Endodermal cell (in vitro differentiated cells): ENCODE data around the gene SEC22A. TPM values are rescaled to one million over a fixed set of nuclear protein-coding genes. Genes with fewer than 3 reads are reported as not detected.

Experiments
- DNase-seq: peaks from one replicate; pipeline ENCODE4 v3.0.0-alpha.2; 2017
- H3K27ac ChIP-seq: 2 replicates; pipeline ENCODE4 v1.5.1; 2013; ENCODE audit warnings: mild to moderate bottlenecking, low read depth, low read length, moderate library complexity
- H3K27me3 ChIP-seq: 2 replicates; pipeline ENCODE4 v1.6.1; 2013; ENCODE audit warnings: mild to moderate bottlenecking, low read length, moderate library complexity; ENCODE audit not compliant: insufficient read depth, control insufficient read depth, poor library complexity, severe bottlenecking
- H3K36me3 ChIP-seq: 2 replicates; pipeline ENCODE4 v1.7.0; 2013; ENCODE audit warnings: mild to moderate bottlenecking, low read length, moderate library complexity; ENCODE audit not compliant: control insufficient read depth, insufficient read depth
- H3K4me1 ChIP-seq: one replicate; pipeline ENCODE4 v1.7.0; 2013; ENCODE audit warnings: low read length; ENCODE audit not compliant: control insufficient read depth, insufficient read depth
- H3K4me3 ChIP-seq: 2 replicates; pipeline ENCODE4 v1.5.1; 2013; ENCODE audit warnings: mild to moderate bottlenecking, low read length, moderate library complexity
- H3K9ac ChIP-seq: 2 replicates; pipeline ENCODE4 v1.6.1; 2013; ENCODE audit warnings: mild to moderate bottlenecking, low read length, moderate library complexity; ENCODE audit not compliant: poor library complexity, severe bottlenecking; ENCODE audit errors: extremely low read depth
- H3K9me3 ChIP-seq: 2 replicates; pipeline ENCODE4 v1.6.1; 2013; ENCODE audit warnings: mild to moderate bottlenecking, low read length, moderate library complexity; ENCODE audit not compliant: control insufficient read depth
- H3K27ac Mint-ChIP-seq: 2 replicates; pipeline ENCODE4 v1.8.0; 2020; ENCODE audit warnings: mixed read lengths
- H3K27me3 Mint-ChIP-seq: 2 replicates; pipeline ENCODE4 v1.8.0; 2021; ENCODE audit warnings: mild to moderate bottlenecking, mixed read lengths; ENCODE audit not compliant: insufficient read depth
- H3K36me3 Mint-ChIP-seq: 2 replicates; pipeline ENCODE4 v1.8.0; 2020; ENCODE audit warnings: low read depth, mixed read lengths
- H3K4me1 Mint-ChIP-seq: 2 replicates; pipeline ENCODE4 v1.8.0; 2020; ENCODE audit warnings: mixed read lengths
- H3K4me3 Mint-ChIP-seq: 2 replicates; pipeline ENCODE4 v1.8.0; 2020; ENCODE audit warnings: mild to moderate bottlenecking, moderate library complexity, mixed read lengths
- H3K9me3 Mint-ChIP-seq: 2 replicates; pipeline ENCODE4 v1.8.0; 2020; ENCODE audit warnings: mild to moderate bottlenecking, mixed read lengths
- WGBS, 2 experiments: methylation state at CpG; one replicate each; pipeline versions ENCODE4 v1.1.5 to v1.1.7; 2013; ENCODE audit warnings: missing lambda C conversion rate in 2 of 2, mixed read lengths in 1 of 2; ENCODE audit not compliant: insufficient coverage in 1 of 2, insufficient read length in 1 of 2; 5-methylcytosine and 5-hydroxymethylcytosine counted together
- total RNA-seq, 2 donors: library from RNA; stranded (reverse); fragmentation: NEBNext Ultra II Directional in 1 of 2; extraction: Animal tissue kit (Norgen Biotek cat#: 25700) in 1 of 2; gene quantifications; 2 replicates in 1 of 2; 3 replicates in 1 of 2; pipeline ENCODE4 v1.2.1, GENCODE V29; 2021
- TF ChIP-seq, protein P1 (sequence below): fragments of 200-600 bp; sonication (generic); conservative IDR thresholded peaks from 2 replicates; pipeline ENCODE4 v1.5.0; 2021; ENCODE audit warnings: antibody characterized with exemption, mild to moderate bottlenecking

The SEC22A gene
- total RNA-seq, 2 donors from 2014 or later = 19.5 to 21.8 TPM

DNA sequence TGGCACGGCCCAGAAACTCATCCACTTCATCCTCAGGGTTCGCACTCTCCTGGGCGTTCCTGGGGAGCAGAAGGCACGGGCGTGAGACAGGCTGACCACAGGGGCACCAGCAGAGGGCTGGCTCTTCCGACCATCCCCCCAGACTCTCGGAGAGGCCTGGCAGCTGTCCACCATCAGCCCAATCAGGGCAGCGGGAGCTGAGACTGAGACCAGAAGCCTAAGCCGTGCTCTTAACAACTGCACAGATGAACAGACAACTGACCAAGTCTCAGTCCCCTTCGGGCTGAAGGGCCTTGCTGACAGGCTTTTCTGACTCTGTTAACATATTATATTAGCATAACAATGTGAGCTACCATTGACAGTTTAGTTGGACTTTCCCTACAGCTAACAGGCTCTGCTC is 118.0 kb downstream of the SEC22A start:
- peaks cover 5% of the 10 kb centered on the region for H3K27me3 ChIP-seq
- no peaks in the 10 kb centered on the region for H3K4me1 ChIP-seq
- no peak overlapping the region for H3K27ac ChIP-seq
- H3K9me3 Mint-ChIP-seq = no peaks in the 10 kb centered on the region
- peaks cover 31% of the 10 kb centered on the region for H3K4me1 Mint-ChIP-seq
- TF ChIP-seq, protein P1, sequence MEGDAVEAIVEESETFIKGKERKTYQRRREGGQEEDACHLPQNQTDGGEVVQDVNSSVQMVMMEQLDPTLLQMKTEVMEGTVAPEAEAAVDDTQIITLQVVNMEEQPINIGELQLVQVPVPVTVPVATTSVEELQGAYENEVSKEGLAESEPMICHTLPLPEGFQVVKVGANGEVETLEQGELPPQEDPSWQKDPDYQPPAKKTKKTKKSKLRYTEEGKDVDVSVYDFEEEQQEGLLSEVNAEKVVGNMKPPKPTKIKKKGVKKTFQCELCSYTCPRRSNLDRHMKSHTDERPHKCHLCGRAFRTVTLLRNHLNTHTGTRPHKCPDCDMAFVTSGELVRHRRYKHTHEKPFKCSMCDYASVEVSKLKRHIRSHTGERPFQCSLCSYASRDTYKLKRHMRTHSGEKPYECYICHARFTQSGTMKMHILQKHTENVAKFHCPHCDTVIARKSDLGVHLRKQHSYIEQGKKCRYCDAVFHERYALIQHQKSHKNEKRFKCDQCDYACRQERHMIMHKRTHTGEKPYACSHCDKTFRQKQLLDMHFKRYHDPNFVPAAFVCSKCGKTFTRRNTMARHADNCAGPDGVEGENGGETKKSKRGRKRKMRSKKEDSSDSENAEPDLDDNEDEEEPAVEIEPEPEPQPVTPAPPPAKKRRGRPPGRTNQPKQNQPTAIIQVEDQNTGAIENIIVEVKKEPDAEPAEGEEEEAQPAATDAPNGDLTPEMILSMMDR = peak; percentile 24
- H3K36me3 Mint-ChIP-seq = no peaks in the 10 kb centered on the region
- WGBS, 2 experiments = 25 to 50% methylated on average over 3 to 10 of the region's 10 CpGs
- DNase-seq = peak; percentile 78
- H3K36me3 ChIP-seq = no peaks in the 10 kb centered on the region
- H3K27ac Mint-ChIP-seq = no peak overlapping the region
- H3K4me3 ChIP-seq = no peak overlapping the region
- H3K4me3 Mint-ChIP-seq = no peak overlapping the region
- no peaks in the 10 kb centered on the region for H3K9me3 ChIP-seq
- no peak overlapping the region for H3K9ac ChIP-seq
- H3K27me3 Mint-ChIP-seq = no peaks in the 10 kb centered on the region

GRCh38 chr3:123320221-123320620 is 118.5 kb downstream of the SEC22A start:
- H3K9me3 ChIP-seq = no peaks in the 10 kb centered on the region
- TF ChIP-seq, protein P1 = no peak
- H3K36me3 ChIP-seq = no peaks in the 10 kb centered on the region
- H3K9me3 Mint-ChIP-seq = no peaks in the 10 kb centered on the region
- H3K4me1 ChIP-seq = no peaks in the 10 kb centered on the region
- H3K27me3 ChIP-seq = peaks cover 5% of the 10 kb centered on the region
- no peaks in the 10 kb centered on the region for H3K27me3 Mint-ChIP-seq
- no peak overlapping the region for H3K4me3 ChIP-seq
- peaks cover 27% of the 10 kb centered on the region for H3K4me1 Mint-ChIP-seq
- no peak overlapping the region for H3K27ac Mint-ChIP-seq
- H3K27ac ChIP-seq = no peak overlapping the region
- no peak overlapping the region for H3K9ac ChIP-seq
- H3K36me3 Mint-ChIP-seq = no peaks in the 10 kb centered on the region
- no peak for DNase-seq
- H3K4me3 Mint-ChIP-seq = no peak overlapping the region
- WGBS, 2 experiments = 89 to 95% methylated on average over 4 to 5 of the region's 5 CpGs

GRCh38 chr3:123321806-123322205 is 120.1 kb downstream of the SEC22A start:
- no peaks in the 10 kb centered on the region for H3K9me3 Mint-ChIP-seq
- no peaks in the 10 kb centered on the region for H3K27me3 Mint-ChIP-seq

More at GRCh38 chr3:123321806-123322205, 120.1 kb downstream of the SEC22A start:
- no peak overlapping the region for H3K9ac ChIP-seq
- H3K27me3 ChIP-seq = peaks cover 5% of the 10 kb centered on the region
- no peak overlapping the region for H3K4me3 Mint-ChIP-seq
- H3K27ac ChIP-seq = no peak overlapping the region
- DNase-seq = no peak
- H3K36me3 ChIP-seq = no peaks in the 10 kb centered on the region
- no peaks in the 10 kb centered on the region for H3K9me3 ChIP-seq
- no peak overlapping the region for H3K27ac Mint-ChIP-seq
- H3K4me1 ChIP-seq = no peaks in the 10 kb centered on the region
- WGBS, 2 experiments = 92 to 95% methylated on average over 7 to 8 of the region's 8 CpGs
- no peak overlapping the region for H3K4me3 ChIP-seq
- TF ChIP-seq, protein P1 = no peak
- H3K4me1 Mint-ChIP-seq = peaks cover 22% of the 10 kb centered on the region
- H3K36me3 Mint-ChIP-seq = no peaks in the 10 kb centered on the region
